GM23338 (cell line): ENCODE results near the gene HSF4. TPM values are rescaled to one million over a fixed set of nuclear protein-coding genes. Genes with fewer than 3 reads are reported as not detected.

Experiments
- CREB1 ChIP-seq: fragments of 250-450 bp; sonication (Bioruptor Pico); IDR thresholded peaks from 2 replicates; pipeline ENCODE4 v1.5.0; 2020; ENCODE audit warnings: low read depth, mild to moderate bottlenecking, moderate library complexity
- EZH2 ChIP-seq: fragments of 200-600 bp; sonication (generic); IDR thresholded peaks from one replicate; pipeline ENCODE4 v1.8.0; 2017; ENCODE audit warnings: antibody characterized with exemption, mild to moderate bottlenecking, low read depth; ENCODE audit not compliant: unreplicated experiment
- EZH2phosphoT487 ChIP-seq: fragments of 200-600 bp; sonication (generic); IDR thresholded peaks from one replicate; pipeline ENCODE4 v1.8.1; 2018; ENCODE audit warnings: antibody characterized with exemption; ENCODE audit not compliant: unreplicated experiment
- NANOG ChIP-seq: IDR thresholded peaks from 2 replicates; pipeline ENCODE4 v1.6.1; 2016; ENCODE audit warnings: antibody characterized with exemption, borderline replicate concordance
- POLR2AphosphoS5 ChIP-seq: IDR thresholded peaks from 2 replicates; pipeline ENCODE4 v1.6.1; 2016; ENCODE audit warnings: antibody characterized with exemption, low read depth
- ZNF331 ChIP-seq: fragments of 250-450 bp; sonication (Bioruptor Pico); IDR thresholded peaks from 2 replicates; pipeline ENCODE4 v1.5.0; 2020; ENCODE audit warnings: low read depth, mild to moderate bottlenecking, moderate library complexity
- polyA plus RNA-seq: library from polyadenylated mRNA; unstranded; fragments of >200 nt; fragmentation: Nextera tagmentation; extraction: Ambion mirVana; gene quantifications from 2 replicates; pipeline ENCODE4 v1.2.1, GENCODE V29; 2016
- total RNA-seq: library from RNA; depleted of rRNA; stranded (reverse); fragments of >200 nt; shearing (Covaris generic); gene quantifications from 2 replicates; pipeline ENCODE4 v1.2.3, GENCODE V29; 2014
- TF ChIP-seq, protein P1 (sequence below): fragments of 250-450 bp; sonication (Bioruptor Pico); IDR thresholded peaks from 2 replicates; pipeline ENCODE4 v1.5.0; 2020; ENCODE audit warnings: mild to moderate bottlenecking, moderate library complexity
- TF ChIP-seq, protein P2 (sequence below), 2 experiments: fragments of 200-600 bp in 1 of 2; sonication (generic) in 1 of 2; conservative IDR thresholded peaks; 2 replicates each; pipeline versions ENCODE4 v1.5.1 to v1.6.1; 2016 to 2017; ENCODE audit warnings: antibody characterized with exemption in 2 of 2, low read depth in 2 of 2, mild to moderate bottlenecking in 2 of 2, moderate library complexity in 1 of 2
- TF ChIP-seq, protein P3 (sequence below): IDR thresholded peaks from 2 replicates; pipeline ENCODE4 v1.6.1; 2016; ENCODE audit warnings: antibody characterized with exemption

The HSF4 gene
- total and polyA plus RNA-seq, 2 experiments from 2014 or later = 0.19 to 1.3 TPM

DNA sequence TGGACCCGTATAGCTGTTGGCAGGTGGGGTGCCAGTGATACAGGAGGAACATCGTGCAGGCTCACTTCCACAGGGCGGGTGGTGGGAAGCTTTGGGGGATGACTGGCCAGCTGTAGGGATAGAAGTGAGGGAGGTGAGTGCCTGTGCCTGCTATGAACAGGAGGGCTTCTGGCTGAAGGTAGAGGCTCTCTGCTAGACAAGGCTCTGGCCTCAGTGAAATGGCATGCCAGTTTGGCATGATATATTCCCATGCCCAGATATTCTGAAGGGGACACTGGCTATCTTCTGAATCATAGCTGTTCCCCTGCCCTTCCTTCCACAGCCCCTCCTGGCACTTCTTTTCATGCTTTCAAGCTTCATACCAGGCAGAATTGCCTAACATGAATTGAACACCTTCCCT, 35.7 kb upstream of the HSF4 start (continued):
- TF ChIP-seq, protein P1, sequence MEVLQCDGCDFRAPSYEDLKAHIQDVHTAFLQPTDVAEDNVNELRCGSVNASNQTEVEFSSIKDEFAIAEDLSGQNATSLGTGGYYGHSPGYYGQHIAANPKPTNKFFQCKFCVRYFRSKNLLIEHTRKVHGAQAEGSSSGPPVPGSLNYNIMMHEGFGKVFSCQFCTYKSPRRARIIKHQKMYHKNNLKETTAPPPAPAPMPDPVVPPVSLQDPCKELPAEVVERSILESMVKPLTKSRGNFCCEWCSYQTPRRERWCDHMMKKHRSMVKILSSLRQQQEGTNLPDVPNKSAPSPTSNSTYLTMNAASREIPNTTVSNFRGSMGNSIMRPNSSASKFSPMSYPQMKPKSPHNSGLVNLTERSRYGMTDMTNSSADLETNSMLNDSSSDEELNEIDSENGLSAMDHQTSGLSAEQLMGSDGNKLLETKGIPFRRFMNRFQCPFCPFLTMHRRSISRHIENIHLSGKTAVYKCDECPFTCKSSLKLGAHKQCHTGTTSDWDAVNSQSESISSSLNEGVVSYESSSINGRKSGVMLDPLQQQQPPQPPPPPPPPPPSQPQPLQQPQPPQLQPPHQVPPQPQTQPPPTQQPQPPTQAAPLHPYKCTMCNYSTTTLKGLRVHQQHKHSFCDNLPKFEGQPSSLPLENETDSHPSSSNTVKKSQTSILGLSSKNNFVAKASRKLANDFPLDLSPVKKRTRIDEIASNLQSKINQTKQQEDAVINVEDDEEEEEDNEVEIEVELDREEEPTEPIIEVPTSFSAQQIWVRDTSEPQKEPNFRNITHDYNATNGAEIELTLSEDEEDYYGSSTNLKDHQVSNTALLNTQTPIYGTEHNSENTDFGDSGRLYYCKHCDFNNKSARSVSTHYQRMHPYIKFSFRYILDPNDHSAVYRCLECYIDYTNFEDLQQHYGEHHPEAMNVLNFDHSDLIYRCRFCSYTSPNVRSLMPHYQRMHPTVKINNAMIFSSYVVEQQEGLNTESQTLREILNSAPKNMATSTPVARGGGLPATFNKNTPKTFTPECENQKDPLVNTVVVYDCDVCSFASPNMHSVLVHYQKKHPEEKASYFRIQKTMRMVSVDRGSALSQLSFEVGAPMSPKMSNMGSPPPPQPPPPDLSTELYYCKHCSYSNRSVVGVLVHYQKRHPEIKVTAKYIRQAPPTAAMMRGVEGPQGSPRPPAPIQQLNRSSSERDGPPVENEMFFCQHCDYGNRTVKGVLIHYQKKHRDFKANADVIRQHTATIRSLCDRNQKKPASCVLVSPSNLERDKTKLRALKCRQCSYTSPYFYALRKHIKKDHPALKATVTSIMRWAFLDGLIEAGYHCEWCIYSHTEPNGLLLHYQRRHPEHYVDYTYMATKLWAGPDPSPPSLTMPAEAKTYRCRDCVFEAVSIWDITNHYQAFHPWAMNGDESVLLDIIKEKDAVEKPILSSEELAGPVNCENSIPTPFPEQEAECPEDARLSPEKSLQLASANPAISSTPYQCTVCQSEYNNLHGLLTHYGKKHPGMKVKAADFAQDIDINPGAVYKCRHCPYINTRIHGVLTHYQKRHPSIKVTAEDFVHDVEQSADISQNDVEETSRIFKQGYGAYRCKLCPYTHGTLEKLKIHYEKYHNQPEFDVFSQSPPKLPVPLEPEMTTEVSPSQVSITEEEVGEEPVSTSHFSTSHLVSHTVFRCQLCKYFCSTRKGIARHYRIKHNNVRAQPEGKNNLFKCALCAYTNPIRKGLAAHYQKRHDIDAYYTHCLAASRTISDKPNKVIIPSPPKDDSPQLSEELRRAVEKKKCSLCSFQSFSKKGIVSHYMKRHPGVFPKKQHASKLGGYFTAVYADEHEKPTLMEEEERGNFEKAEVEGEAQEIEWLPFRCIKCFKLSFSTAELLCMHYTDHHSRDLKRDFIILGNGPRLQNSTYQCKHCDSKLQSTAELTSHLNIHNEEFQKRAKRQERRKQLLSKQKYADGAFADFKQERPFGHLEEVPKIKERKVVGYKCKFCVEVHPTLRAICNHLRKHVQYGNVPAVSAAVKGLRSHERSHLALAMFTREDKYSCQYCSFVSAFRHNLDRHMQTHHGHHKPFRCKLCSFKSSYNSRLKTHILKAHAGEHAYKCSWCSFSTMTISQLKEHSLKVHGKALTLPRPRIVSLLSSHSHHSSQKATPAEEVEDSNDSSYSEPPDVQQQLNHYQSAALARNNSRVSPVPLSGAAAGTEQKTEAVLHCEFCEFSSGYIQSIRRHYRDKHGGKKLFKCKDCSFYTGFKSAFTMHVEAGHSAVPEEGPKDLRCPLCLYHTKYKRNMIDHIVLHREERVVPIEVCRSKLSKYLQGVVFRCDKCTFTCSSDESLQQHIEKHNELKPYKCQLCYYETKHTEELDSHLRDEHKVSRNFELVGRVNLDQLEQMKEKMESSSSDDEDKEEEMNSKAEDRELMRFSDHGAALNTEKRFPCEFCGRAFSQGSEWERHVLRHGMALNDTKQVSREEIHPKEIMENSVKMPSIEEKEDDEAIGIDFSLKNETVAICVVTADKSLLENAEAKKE (CRISPR knock-in tag) = no peak
- TF ChIP-seq ZNF331 (CRISPR knock-in tag) = no peak
- TF ChIP-seq, protein P2, sequence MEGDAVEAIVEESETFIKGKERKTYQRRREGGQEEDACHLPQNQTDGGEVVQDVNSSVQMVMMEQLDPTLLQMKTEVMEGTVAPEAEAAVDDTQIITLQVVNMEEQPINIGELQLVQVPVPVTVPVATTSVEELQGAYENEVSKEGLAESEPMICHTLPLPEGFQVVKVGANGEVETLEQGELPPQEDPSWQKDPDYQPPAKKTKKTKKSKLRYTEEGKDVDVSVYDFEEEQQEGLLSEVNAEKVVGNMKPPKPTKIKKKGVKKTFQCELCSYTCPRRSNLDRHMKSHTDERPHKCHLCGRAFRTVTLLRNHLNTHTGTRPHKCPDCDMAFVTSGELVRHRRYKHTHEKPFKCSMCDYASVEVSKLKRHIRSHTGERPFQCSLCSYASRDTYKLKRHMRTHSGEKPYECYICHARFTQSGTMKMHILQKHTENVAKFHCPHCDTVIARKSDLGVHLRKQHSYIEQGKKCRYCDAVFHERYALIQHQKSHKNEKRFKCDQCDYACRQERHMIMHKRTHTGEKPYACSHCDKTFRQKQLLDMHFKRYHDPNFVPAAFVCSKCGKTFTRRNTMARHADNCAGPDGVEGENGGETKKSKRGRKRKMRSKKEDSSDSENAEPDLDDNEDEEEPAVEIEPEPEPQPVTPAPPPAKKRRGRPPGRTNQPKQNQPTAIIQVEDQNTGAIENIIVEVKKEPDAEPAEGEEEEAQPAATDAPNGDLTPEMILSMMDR (conservative IDR thresholded peaks at IDR 0.05; ENCODE audit: low read depth in 2 of 2) = no peak
- TF ChIP-seq NANOG = no peak
- TF ChIP-seq EZH2 = no peak
- TF ChIP-seq, protein P3, sequence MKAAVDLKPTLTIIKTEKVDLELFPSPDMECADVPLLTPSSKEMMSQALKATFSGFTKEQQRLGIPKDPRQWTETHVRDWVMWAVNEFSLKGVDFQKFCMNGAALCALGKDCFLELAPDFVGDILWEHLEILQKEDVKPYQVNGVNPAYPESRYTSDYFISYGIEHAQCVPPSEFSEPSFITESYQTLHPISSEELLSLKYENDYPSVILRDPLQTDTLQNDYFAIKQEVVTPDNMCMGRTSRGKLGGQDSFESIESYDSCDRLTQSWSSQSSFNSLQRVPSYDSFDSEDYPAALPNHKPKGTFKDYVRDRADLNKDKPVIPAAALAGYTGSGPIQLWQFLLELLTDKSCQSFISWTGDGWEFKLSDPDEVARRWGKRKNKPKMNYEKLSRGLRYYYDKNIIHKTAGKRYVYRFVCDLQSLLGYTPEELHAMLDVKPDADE = no peak
- TF ChIP-seq CREB1 (CRISPR knock-in tag) = no peak
- no peak for TF ChIP-seq EZH2phosphoT487
- no peak for TF ChIP-seq POLR2AphosphoS5
